Measurements from ENCODE around the gene GP1BB.

GRCh38 chr22:19744350-19745006, 21.1 kb downstream of the GP1BB start:
- no peak for TF ChIP-seq POLR2A (IDR thresholded peaks at IDR 0.05)
- TF ChIP-seq, protein P1, sequence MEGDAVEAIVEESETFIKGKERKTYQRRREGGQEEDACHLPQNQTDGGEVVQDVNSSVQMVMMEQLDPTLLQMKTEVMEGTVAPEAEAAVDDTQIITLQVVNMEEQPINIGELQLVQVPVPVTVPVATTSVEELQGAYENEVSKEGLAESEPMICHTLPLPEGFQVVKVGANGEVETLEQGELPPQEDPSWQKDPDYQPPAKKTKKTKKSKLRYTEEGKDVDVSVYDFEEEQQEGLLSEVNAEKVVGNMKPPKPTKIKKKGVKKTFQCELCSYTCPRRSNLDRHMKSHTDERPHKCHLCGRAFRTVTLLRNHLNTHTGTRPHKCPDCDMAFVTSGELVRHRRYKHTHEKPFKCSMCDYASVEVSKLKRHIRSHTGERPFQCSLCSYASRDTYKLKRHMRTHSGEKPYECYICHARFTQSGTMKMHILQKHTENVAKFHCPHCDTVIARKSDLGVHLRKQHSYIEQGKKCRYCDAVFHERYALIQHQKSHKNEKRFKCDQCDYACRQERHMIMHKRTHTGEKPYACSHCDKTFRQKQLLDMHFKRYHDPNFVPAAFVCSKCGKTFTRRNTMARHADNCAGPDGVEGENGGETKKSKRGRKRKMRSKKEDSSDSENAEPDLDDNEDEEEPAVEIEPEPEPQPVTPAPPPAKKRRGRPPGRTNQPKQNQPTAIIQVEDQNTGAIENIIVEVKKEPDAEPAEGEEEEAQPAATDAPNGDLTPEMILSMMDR (IDR thresholded peaks at IDR 0.05), result no peak

Data from lower leg skin (tissue), 3 donors.